SK-N-DZ (cell line): Measurements from ENCODE around the gene NPFFR1.
"Not testable (repeated sequence)": the region's sequence is repeated elsewhere in the genome, so short reads cannot be mapped to it uniquely, and the experiment has no call there.

Experiments
- DNase-seq: peaks from one replicate; pipeline ENCODE4 v3.0.0-alpha.2; 2015; ENCODE audit warnings: low spot score

The NPFFR1 gene

DNA sequence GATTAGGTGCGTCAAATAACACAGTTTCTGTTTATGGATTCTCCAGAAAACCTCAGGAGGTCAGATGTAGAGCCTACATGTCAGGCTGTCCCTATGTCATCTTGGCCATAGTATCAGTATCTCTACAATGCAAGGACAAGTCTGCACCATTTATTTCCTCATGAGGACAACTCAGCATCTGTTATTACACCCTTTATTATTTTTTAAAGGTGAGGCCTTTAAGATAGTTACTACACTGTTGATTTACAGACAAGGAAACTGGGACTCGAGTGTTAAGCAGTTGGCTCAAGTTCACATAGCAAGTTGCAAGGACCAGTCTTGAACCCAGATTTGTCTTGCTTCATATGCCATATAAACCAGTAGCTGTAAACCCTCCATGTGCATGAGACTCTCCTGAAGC lies 27.3 kb downstream of the NPFFR1 start:
- no peak for DNase-seq

GRCh38 chr10:70255329-70256299 lies 28.2 kb downstream of the NPFFR1 start:
- DNase-seq, result no peak

GRCh38 chr10:70254778-70255328 lies 29.0 kb downstream of the NPFFR1 start:
- DNase-seq, result no peak

DNA sequence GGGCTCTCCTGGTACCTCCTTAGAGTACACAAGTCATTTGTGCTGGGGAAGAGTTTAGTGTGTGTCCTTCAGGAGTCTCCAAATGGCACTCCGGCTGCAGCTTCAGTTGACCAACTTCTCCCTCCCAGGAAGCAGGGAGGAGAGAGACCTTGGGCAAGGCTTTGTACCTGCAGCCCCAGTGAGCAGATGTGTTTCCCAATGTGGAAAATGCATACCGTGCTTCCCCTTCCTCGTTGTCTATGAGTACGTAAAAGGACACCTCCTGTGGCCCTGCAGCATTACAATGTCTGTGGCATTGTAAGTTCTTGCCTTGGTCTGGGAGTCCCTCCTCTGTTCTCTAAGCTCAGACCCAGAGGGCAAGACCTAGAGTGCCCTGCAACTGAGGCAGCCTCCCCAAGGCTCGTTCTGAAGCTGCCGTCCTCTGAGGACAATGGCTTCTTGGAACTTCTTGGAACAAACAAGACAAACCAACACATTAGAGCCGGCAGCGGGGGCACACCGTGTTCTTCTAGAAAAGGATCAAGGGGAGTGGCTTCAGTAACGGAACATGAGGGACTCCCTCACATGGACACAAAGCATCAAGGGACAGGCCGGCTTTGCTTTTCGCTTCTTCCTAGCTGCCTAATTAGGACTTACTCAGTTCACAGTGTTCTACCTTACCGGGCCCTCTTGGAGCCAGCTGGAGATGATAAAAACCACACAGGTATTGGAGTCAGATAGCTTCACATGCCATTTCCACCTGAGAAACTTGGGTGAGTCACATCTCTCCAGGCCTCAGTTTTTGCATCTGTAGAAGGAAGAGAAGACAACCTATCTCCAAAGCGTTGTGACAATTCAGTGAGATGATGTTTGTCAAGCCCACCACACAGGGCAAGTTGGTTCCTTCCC lies 29.7 kb downstream of the NPFFR1 start:
- no peak for DNase-seq

GRCh38 chr10:70250961-70251680 lies 32.7 kb downstream of the NPFFR1 start:
- DNase-seq, result no peak

DNA sequence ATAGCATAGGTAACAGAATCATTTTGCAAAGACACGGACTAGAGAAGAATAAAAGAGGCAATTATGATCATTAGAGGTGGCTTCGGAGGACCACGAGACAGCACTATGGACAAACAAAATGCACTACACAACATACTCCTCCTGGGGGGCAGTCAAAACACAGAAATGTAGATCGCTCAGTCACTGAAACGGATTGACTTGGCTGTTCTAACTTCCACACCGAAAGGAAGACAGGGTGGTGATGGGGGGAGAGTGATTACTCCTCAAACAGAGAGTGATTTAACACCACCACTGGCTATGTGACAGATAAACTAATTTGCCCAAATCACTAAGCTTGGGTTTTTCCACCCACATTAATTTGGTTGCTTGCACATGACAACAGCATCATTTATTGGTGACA lies 36.4 kb downstream of the NPFFR1 start:
- DNase-seq, result no peak

GRCh38 chr10:70241081-70241480 lies 42.7 kb downstream of the NPFFR1 start:
- no peak for DNase-seq

- DNase-seq, result not testable (repeated sequence)
These were observed 43.8 kb downstream of the NPFFR1 start for GRCh38 chr10:70239986-70240385.

DNA sequence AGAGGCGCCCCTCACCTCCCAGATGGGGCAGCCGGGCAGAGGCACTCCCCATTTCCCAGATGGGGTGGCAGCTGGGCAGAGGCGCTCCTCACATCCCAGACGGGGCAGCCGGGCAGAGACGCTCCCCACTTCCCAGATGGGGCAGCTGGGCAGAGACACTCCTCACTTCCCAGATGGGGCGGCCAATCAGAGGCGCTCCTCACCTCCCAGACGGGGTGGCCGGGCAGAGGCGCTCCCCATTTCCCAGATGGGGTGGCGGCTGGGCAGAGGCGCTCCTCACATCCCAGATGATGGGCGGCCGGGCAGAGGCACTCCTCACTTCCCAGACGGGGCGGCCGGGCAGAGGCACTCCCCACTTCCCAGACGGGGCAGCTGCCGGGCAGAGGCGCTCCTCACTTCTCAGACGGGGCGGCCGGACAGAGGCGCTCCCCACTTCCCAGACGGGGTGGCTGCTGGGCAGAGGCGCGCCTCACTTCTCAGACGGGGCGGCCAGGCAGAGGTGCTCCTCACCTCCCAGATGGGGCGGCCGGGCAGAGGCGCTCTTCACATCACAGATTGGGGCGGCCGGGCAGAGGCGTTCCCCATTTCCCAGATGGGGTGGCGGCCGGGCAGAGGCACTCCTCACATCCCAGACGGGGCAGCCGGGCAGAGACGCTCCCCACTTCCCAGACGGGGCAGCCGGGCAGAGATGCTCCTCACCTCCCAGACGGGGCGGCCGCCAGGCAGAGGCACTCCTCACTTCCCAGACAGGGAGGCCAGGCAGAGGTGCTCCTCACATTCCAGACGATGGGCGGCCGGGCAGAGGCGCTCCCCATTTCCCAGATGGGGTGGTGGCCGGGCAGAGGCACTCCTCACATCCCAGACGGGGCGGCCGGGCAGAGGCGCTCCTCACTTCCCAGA lies 44.5 kb downstream of the NPFFR1 start:
- DNase-seq, result not testable (repeated sequence)

- DNase-seq, result not testable (repeated sequence)
These were observed 45.8 kb downstream of the NPFFR1 start for GRCh38 chr10:70237958-70238536.

- no peak for DNase-seq
These were observed 48.9 kb downstream of the NPFFR1 start for GRCh38 chr10:70234668-70235447.

GRCh38 chr10:70233939-70234300 lies 49.9 kb downstream of the NPFFR1 start:
- DNase-seq, result no peak

DNA sequence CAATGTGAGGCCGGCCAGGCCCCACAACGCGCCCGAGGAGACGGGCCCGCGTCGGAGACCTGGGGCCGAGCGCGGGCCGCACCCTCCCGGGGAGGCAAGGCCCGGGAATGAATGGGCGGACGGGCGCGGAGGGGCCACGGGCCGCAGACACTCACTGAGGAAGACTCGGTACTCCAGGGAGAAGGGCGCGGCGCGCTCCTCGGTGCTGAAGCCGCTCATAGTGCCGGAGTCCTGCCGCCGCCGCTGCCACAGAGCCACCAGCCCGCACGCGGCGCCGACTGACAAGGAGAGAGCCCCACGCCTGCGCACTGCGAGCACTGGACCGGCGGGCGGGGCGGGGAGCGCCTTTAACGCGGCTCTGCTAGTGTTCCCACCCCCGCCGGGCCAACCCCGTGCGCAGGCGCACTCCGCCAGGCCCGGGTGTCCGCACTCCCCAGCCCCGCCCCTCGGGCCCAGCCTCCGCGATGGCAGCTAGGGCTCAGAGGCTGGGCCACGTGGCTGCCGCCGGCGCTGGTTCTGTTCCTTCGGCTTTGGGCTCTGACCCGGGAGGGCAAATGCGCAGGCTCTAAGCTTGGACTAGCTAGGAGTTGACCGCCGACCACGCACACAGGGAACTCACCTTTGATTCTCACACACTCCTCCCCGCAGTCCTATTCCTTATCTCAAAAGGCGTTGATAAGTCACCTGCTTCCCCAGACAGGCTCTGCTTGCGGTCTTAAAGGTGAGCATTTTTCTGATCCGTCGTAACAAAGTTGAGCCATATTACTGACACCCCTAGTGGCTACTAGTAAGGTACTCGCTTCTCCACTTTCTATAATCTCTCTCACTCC lies 50.5 kb downstream of the NPFFR1 start, which contains the start of gene PPA1:
Gene PPA1 (minus strand): TSS at position 321 of the 830 bp plus-strand sequence. CDS start 102 bp downstream, at position 219.
- peak; percentile 93 for DNase-seq

DNA sequence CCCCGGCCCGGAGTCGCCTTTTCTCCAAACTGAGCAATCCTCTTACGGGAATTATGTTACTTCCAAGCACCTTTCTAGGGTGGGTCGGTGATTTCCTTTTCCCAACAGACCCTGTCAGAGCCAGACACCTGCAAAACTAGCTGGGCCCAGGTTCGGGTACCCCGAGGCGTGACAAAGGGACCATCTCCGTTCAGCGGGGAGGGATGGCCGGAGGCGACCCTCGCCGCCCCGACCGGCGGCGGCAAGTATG lies 51.0 kb downstream of the NPFFR1 start:
- DNase-seq, result no peak

- DNase-seq, result no peak
These were observed 51.5 kb downstream of the NPFFR1 start for GRCh38 chr10:70232155-70232858.

DNA sequence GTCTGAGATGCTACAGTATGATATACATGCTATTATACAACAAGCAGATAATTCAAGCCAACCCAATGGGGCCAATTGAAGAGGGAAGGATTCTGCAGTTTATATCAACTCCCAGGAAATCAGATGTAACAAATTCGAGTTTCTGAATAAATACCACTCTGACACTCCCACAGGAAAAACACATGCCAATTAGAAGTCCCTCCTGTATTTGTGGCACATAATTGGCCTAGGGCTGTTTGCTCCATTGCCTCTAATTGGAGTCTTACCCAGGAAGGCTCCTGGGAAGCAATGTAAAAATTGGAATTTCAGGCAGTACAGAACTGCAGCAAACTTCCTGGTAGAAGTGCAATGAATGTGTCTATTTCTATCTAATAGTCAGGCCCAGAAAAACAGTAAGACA lies 55.3 kb downstream of the NPFFR1 start:
- DNase-seq, result no peak

DNA sequence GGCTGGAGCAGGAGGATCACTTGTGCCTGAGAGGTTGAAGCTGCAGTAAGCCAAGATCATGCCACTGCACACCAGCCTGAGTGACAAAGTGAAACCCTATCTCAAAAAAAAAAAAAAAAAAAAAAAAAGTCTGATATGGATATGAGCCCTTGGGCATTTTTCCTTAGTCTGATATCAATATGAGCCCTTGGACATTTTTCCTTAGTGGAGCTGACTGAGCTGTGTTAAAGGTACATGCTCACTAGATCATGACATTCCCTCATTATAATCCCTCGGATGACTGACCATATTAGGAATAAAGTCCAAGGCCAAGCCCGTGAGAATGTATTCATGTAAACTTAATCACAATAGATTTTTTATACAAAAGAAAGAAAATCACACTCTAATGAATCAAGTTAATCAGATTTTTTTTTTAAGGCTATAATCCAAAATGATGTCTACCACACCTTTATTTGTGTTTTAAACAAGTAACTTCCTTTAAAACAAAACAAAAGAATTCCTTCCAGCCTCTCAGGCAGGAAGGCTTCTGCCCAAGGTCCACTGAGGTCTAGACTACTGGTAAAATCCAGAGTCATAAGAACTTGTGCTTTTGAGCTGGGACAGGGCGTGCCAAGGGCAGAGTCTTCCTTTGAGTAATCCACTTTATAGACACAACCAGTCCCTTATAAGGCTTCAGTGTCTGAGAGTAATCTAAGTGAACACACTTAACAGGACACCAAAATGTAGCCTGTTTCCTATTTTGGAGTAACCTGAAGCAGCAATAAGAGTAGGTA lies 56.1 kb downstream of the NPFFR1 start:
- DNase-seq, result no peak
